HG03520 (cell line): Measurements from ENCODE around the gene EHBP1L1.

Source experiments
- ATAC-seq: cut with Tn5 transposase; IDR thresholded peaks from one replicate; pipeline ENCODE4 v1.9.1; 2021; ENCODE audit warnings: mild to moderate bottlenecking, moderate library complexity; ENCODE audit not compliant: unreplicated experiment

EHBP1L1 gene

GRCh38 chr11:65576867-65577755 lies 1.3 kb downstream of the EHBP1L1 start:
- no peak for ATAC-seq

GRCh38 chr11:65577756-65578109 lies 1.9 kb downstream of the EHBP1L1 start:
- no peak for ATAC-seq

- no peak for ATAC-seq
Observed at GRCh38 chr11:65578134-65578533, 2.3 kb downstream of the EHBP1L1 start.

- no peak for ATAC-seq
Observed at GRCh38 chr11:65578667-65579066, 2.8 kb downstream of the EHBP1L1 start.

GRCh38 chr11:65579291-65579690 lies 3.4 kb downstream of the EHBP1L1 start:
- ATAC-seq: no peak

- ATAC-seq: no peak
Observed at GRCh38 chr11:65580031-65580692, 4.3 kb downstream of the EHBP1L1 start.

- no peak for ATAC-seq
Observed at GRCh38 chr11:65580756-65581155, 4.9 kb downstream of the EHBP1L1 start.

- no peak for ATAC-seq
Observed at GRCh38 chr11:65581928-65582327, 6.1 kb downstream of the EHBP1L1 start.

- ATAC-seq: no peak
Observed at GRCh38 chr11:65583589-65583988, 7.7 kb downstream of the EHBP1L1 start.

GRCh38 chr11:65584106-65584505 lies 8.3 kb downstream of the EHBP1L1 start:
- ATAC-seq: no peak

- ATAC-seq: no peak
Observed at GRCh38 chr11:65584723-65585171, 8.9 kb downstream of the EHBP1L1 start.

GRCh38 chr11:65585396-65586246 lies 9.8 kb downstream of the EHBP1L1 start:
- no peak for ATAC-seq

- ATAC-seq: no peak
Observed at GRCh38 chr11:65586247-65586630, 10.4 kb downstream of the EHBP1L1 start.

- ATAC-seq: no peak
Observed at GRCh38 chr11:65586676-65587075, 10.8 kb downstream of the EHBP1L1 start.

- ATAC-seq: peak; percentile 61
Observed at GRCh38 chr11:65588199-65589054, 12.6 kb downstream of the EHBP1L1 start.

- ATAC-seq: no peak
Observed at GRCh38 chr11:65589444-65590239, 13.8 kb downstream of the EHBP1L1 start.

- no peak for ATAC-seq
Observed at GRCh38 chr11:65590240-65590738, 14.4 kb downstream of the EHBP1L1 start.

GRCh38 chr11:65591939-65592857 lies 16.3 kb downstream of the EHBP1L1 start:
- no peak for ATAC-seq
